Esophagus mucosa (tissue), 1 donor: Measurements from ENCODE around the gene FHIP2A. TPM values are rescaled to one million over a fixed set of nuclear protein-coding genes. Genes with fewer than 3 reads are reported as not detected.
"Not testable (repeated sequence)": the region's sequence is repeated elsewhere in the genome, so short reads cannot be mapped to it uniquely, and the experiment has no call there.

Source experiments
- ATAC-seq: fragments of 200-7000 bp; cut with Tn5 transposase; one replicate; pipeline ENCODE4 v1.9.1; 2020
- total RNA-seq: library from RNA; stranded (reverse); gene quantifications from one replicate; pipeline ENCODE4 v1.2.4, GENCODE V29; 2023
- donor health status: DM: yes; HTN: yes; CAD: no.

FHIP2A gene
- total RNA-seq, 1 donor from 2014 or later: 7.9 TPM

DNA sequence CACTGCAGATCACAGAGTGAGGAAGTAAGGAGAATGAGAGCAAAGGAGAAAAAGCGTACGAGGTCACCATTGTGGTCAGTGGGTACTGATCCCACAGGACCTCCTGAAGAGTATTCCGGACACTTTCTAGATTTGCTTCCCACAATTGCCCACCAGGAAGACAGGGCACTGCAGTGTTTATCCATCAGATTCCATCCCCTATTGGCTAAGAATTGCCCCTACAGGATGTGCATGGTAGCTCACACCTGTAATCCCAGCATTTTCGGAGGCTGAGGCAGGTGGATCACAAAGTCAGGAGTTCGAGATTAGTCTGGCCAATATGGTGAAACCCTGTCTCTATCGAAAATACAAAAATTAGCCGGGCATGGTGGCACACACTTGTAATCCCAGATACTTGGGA, 5.3 kb upstream of the FHIP2A start:
- ATAC-seq: no peak

DNA sequence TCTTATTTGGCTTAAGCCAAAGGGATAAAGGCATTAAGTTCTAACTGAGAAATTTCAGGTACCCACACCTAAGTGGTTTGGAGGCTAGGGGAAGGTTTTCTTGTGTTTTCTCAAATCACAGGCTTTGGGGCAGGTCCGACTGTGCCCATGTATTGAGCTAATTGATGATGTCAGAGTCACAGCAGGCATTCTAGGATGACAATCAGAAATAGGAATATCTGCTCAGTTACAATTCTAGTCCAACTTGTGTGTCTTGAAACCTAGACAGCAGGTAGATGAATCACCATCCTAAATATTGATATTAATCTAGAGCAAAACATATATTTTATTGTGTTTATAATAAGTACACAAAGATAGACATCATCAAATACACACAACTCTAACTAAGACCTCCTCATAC, 2.3 kb upstream of the FHIP2A start:
- ATAC-seq: no peak

DNA sequence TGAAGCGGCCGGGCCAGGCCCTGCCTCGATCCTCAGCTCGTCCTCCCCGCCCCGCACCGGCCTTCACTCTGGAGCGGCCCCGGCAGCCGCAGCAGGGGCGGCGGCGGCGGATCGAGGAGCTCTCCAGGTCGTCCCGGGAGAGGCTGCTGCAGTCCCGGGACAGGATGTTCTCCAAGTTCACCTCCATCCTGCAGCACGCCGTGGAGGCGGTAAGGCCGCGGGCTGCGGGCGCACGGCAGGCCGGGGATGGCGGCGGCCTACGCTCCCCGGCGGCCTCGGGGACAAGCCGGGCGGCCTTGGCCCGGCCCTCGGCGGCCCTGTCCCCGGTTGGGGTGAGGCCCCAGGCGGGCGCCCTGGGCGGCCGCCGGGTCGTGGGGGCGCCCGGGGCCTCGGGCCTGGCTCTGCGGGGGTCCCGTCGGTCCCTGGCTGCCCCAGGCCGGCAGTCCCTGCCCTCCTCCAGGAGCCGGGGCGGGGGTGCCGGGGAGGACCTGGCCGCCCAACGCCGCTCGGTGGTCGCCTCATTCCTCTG, 399 bp downstream of the FHIP2A start:
- ATAC-seq: peak; percentile 64

DNA sequence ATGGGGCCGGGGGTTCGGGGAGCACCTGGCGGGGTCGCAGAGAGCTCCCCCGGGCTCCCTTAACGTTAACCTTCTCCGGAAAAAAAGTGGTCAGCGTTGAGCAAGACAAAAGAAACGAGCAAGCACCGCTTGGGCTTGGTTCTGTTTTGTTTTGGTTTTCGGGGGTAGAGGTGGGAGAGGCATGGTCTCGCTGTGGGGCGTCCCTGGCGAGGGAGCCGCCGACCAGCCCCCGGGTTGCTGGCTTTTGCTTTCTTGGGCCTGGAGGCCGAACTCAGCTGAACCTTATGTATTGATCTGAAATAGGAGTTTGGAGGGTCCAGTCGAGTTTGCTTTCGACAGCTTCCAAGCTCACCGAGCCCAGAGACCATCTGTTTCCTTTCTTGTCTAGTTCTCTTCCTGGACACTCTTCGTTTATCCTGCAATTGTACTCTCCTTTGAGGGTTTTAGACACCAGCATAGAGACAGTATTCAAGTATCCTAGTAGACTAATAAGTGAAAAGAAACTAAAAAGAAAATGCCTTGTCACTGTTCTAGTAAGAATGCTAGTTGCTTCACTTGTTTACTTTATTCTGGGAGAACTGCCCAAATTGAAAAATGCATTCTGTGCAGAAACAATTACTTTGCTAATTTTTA, 980 bp downstream of the FHIP2A start:
- peak; percentile 12 for ATAC-seq

DNA sequence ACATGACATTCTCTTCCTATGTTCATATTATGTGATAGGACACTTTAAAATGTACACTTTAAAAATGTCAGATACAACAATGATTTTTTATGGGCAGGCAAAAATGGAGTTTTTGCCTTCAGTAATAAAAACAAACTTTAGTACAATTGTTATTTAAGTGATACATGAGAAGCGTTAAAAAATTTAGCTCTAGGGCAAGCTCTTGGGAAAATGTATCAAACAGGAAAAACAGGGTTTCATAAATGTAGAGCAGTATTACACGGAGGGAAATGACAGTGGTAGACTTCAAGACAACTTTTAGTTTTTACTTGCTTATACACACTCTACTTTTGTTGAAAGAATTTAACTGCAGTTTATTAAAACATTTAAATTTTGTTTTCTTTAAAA, 1.5 kb downstream of the FHIP2A start:
- ATAC-seq: no peak

DNA sequence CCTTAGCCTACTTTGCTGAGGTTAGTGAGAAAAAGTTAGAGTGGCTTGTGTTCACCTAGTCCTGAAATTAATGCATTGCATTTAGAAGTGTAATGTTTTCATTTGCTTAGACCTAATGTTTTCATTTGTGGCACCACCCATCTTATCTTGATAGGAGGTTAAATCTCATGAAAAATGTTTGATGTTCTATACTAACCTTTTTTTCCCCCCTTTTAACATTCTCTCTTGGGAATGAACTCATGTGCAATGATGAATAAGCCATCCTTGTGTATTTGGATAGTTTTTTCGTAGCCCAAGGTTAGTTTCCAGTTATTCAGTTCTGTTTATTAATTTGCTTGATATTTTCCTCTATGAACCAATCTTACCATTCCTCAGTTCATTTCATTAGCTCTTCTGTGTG, 2.8 kb downstream of the FHIP2A start:
- no peak for ATAC-seq

DNA sequence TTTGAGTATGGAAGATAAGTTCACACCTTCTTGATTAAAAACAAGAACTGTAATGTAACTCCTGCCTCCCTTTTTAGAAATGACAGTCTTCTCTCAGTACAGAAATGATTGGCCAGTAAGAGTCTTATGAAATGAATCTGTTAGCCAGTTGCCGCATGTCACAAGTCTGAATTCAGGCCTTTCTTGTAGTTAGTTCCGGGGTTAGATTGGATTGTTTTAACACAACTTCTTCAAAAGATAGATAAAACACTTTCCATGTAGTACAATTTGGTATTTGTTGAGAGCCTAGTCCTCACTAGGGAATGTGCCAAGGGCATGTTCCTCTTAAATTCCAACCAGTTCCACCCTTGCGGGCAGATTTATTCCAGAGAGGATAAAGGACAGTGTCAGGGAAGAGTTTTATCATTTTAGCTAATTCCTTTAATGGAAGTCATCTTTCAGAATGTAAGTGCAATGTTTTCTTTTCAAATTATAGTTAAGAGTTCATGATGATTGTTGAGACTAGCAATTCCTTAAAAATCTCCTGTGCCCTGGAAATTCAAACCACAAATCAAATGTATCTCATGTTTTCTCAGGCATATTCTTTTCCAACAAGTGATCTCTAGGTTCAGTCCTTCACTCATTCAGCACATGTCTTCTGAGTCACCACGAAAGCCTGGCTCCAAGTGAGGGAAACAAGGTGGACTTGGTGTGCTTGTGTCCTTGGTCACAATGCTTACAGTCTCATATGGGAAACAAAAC, 4.1 kb downstream of the FHIP2A start:
- ATAC-seq: no peak

DNA sequence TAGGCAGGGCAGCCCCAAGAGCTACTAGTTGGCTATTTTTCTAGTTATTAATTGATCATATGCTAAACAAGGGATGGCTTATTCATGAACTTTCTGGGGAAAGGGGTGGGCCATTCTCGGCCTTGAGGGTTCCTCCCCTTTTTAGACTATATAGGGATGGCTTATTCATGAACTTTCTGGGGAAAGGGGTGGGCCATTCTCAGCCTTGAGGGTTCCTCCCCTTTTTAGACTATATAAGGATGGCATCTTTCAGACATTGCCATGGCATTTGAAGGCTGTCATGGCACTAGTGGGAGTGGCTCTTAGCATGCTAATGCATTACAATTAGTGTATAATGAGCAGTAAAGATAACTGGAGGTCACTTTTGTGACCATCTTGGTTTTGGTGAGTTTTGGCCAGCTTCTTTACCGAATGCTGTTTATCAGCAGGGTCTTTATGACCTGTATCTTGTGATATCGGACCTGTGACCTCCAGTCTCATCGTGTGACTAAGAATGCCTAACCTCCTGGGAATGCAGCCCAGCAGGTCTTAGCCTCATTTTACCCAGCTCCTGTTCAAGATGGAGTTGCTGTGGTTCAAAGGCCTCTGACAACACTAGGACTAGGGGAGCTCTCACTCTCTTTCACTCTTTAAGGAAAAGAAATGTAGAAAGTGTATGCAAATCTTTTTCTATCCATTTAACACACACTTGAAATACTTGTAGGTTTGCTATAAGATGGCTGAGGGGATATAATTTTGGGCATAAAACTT, 7.8 kb downstream of the FHIP2A start:
- ATAC-seq: no peak

DNA sequence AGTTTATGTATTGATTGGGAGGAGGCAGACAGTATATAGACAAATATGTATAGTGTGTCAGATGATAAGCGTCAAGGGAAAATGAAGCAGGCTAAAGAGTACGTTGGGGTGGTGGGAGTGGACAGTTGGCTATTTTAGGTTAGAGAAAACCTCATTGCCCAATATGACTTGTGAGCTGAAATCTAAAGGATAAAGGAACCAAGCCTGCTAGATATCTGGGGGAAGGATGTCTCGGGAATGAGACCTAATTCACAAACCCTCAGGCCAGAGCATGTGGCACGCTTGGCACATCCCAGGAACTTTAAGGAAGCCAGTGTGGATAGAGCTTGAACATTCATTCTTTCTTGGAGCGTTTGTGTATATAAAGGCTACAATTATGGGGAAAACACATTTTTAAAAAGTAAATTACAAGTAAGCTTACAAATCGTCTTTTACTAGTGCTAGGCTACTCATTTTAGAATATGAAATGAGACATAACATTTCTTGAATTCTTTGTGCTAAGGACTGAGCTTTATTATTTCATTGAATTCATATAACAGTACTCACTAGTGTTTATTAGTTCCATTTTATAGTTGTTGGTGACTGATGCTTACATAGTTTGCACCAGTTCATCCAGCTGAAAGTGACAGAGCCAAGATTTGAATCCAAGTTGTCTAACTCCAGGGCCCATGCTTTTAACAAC, 9.7 kb downstream of the FHIP2A start:
- no peak for ATAC-seq

DNA sequence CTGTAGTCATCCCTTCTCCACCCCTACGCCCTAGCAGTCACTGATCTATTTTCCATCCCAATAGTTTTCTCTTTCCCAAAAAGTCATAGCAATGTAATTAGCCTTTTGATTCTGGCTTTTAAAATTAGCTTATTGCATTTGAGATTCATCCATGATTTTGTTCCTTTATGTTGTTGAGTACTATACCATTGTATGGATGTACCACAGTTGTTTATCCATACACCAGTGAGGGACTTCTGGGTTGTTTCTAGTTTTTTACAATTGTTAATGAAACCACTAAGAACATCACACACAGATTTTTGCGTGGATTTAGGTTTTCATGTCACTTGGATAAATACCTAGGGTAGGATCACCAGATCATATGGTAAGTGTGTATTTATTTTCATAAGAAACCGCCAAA, 16.1 kb downstream of the FHIP2A start:
- no peak for ATAC-seq

DNA sequence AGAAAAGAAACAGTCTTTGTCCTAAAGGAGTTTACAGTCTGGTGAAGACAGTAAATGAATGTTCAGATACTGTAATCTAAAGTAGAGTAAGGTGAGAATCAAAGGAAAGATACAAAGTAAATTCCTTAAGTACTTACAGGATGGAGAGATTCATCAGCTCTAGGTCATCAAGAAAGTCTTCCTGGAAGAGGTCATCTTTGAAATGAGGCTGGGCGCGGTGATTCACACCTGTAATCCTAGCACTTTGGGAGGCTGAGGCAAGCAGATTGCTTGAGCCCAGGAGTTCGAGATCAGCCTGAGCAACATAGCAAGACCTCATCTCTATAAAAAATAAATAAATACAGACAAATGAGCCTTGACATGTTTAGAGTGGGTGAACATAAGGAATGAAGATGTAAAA, 18.3 kb downstream of the FHIP2A start:
- ATAC-seq: no peak

DNA sequence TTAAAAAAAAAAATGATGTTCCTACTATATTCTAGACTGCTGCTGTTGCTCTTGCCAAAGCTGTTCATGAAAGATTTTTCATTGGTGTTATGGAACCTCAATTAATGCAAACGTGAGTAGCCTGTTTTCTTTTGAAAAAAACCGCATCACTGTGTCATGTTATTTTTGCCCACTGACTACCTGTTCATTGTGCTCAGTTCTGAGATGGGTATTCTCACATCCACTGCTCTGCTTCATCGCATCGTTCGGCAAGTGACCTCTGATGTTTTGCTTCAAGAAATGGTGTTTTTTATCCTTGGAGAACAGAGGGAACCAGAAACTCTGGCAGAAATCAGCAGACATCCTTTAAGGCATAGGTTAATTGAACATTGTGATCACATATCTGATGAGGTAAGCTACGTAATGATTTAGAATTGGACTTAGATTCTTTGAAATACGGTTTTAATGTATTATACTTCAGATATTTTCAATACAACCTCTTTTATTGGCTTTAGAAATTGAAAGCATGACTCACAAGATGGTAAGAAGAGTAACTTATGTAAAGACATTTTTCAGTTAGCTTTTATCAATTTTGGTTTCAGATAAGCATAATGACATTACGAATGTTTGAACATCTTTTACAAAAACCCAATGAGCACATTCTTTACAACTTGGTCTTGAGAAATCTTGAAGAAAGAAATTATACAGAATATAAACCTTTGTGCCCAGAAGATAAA, 24.6 kb downstream of the FHIP2A start:
- no peak for ATAC-seq

DNA sequence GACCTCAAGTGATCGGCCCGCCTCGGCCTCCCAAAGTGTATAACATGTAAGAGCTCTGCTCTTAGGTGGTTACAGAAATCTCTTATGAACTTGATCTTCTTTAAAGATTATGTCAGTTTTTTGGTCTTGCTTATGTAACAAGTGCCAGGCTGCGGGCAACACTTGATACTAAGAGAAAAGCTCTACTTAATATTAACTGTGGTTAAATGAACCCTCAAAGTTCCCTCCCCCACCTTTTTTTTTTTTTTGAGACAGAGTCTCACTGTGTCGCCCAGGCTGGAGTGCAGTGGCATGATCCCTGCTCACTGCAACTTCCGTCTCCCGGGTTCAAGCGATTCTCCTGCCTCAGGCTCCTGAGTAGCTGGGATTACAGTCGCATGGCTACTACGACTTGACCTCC, 25.9 kb downstream of the FHIP2A start:
- ATAC-seq: not testable (repeated sequence)

DNA sequence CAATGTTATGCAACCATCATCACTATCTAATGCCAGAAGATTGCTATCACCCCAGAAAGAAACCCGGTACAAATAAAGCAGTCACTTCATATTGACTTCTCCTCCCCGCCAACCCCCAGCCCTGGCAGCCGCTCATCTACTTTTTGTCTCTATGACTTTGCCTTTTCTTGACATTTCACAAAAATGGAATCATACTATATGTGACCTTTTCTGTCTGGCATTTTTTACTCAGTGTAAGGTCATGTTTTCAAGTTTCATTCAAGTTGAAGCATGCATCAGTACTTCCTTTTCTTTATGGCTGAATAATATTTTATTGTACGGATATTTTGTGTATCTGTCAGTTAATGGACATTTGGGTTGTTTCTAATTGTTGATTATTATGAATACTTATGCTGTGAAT, 28.1 kb downstream of the FHIP2A start:
- ATAC-seq: no peak

DNA sequence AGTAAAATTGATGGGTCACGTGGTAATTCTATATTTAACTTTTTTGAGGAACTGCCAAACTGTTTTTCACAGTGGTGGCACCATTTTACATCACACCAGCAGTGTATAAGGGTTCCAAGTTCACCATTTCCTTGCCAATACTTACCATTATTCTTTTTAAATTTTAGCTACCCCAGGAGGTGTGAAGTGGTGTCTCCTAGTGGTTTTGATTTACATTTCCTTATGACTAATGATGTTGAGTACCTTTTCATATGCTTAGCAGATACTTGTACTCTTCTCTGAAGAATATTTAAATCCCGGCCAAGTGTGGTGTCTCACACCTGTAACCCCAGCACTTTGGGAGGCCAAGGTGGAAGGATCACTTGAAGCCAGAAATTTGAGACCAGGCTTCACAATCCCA, 28.5 kb downstream of the FHIP2A start:
- no peak for ATAC-seq

DNA sequence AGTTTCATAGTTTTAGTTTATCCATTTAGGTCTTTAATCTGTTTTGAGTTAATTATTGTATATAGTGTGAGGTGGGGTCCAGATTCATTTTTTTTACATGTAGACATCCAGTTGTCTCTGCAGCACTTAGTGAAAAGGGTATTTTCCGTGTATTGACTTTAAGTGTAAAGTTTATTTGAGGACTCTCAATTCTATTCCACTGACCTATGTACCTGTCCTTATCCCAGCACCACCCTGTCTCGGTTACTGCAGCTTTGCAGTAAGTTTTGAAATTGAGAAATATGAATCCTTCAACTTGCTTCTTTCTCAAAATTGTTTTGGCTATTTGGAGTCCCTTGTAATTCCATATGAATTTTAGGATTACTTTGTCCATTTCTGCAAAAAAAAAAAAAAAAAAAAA, 29.8 kb downstream of the FHIP2A start:
- ATAC-seq: no peak

DNA sequence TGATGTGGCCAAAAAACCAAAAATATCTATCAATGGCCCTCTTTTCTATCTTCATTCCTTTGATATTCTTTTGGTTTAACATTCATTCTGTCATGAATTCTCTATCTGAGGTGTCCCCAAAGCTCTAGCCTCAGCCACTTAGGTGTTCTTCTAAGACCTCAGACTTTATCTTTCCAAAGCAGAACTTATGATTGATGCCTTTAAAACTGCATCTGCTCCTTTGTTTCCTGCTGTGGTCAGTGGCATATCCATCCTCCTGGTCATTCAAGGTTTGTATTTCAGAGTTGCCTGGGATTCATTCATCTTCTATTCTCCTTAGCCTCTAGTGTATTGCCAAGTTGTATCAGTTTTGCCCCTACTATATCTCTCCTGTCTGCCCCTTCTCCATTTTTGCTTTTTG, 30.6 kb downstream of the FHIP2A start:
- ATAC-seq: no peak

DNA sequence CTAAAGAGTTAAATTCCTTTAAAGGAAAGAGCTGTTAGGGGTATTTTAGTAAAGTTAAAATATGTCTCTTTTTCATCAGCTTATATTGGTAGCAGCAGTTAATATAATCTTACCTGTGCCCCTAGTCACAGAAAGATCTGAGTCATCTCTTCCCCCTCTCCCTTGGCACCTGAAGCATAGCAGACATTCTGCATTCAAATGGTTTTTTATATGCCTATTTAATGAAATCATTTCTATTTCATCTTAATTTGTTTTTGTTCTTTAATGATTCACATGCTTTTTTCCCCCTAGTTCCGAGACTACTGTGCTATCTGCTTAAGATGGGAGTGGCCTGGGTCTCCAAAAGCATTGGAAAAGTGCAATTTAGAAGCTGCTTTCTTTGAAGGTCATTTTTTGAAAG, 33.3 kb downstream of the FHIP2A start:
- ATAC-seq: no peak

DNA sequence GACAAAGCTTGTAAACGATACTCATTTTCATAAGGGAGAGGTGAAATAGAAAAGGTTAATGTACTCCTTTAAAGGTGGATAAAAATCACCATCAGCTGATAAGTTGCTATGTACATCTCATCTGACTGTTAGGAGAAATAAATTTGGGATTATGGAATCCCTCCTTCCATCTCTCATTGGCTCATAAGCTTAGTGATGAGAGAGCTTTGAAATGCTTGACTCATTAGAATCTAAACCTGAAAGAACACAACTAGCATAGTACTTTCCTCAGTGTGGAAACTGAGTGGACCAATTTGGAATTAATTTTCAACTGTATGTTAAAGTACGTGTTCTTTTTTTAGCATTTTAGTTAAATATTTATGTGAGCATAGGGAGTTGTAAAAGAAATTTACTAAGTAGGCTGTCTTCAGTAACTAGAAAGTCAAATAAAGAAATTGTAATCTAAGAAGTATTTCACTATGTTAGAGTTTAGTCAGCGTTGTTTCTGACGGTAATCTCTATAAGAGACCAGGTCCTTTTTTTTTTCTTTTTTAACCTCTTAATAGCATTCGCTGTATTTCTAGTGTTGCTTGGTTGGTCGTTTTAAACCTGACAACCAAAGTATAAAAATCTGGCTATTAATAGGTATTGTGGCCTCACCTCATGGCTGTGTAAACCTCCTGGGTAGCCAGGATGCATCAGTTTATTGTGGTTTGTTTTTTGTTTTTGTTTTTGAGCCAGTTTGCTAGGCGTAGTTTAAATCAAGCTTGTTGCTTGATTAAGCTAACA, 34.4 kb downstream of the FHIP2A start:
- ATAC-seq: no peak

DNA sequence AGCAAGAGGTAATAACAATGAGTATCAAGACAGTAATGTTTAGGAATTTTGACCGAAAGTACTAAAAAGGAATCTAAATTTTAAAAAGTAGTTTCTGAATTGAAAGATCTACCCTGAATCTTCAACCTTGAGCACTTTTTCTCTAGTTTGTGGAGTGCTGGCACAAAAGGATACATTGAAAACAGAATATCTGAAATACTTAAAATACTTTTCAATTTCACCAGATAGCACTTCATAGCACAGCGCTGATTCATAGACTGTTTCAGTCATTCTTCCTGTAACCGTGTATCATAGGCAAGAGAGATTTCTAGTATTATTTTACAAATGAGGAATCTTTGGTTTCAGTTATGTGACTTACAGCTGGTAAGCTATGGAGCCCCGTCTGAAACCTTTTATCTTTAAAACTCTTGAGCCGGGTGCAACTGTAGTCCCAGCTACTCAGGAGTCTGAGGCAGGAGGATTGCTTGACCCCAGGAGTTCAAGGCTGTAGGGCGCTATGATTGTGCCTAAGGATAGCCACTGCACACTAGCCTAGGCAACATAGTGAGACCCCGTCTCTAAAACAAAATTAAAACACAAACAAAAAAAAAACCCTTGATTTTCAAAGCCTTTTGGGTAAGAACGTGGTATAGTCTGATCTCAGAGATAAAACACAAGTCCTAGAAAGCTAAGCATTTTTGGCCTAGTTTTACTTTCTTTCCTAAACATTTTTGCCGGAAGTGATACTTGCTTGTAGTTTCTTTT, 35.1 kb downstream of the FHIP2A start:
- ATAC-seq: no peak

DNA sequence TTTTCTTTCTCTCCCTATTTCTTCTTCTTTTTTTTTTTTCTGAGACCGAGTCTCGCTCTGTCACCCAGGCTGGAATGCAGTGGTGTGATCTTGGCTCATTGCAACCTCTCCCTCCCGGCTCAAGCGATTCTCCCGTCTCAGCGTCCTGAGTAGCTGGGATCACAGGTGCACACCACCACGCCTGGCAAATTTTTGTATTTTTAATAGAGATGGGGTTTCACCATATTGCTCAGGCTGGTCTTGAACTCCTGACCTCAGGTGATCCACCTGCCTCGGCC, 35.6 kb downstream of the FHIP2A start:
- ATAC-seq: not testable (repeated sequence)
